HCT116 (cell line): ENCODE data around the gene PLSCR4. TPM values are rescaled to one million over a fixed set of nuclear protein-coding genes. Genes with fewer than 3 reads are reported as not detected.

Experiments used
- ATAC-seq: fragments of 200-7000 bp; cut with Tn5 transposase; 2 replicates; pipeline ENCODE4 v1.9.1; 2020; ENCODE audit warnings: mild to moderate bottlenecking, moderate library complexity
- BruUV-seq: library from RNA; stranded (reverse); fragments of 400-500 nt; replicated peaks from 2 replicates; lab custom pipeline; 2021; lab: Mats Ljungman, UMichigan
- CTCF ChIA-PET: fragments of 300-600 bp; sonication (Branson Sonifier 250); formaldehyde crosslinking; loops from one replicate; lab custom pipeline; 2021; ENCODE audit warnings: antibody characterized with exemption; lab: Charles Lee
- POLR2A ChIA-PET: fragments of 300-600, 350-600 bp; sonication (Branson Sonifier 250); formaldehyde crosslinking; loops from one replicate; lab custom pipeline; 2021; ENCODE audit warnings: antibody characterized with exemption; lab: Charles Lee
- RAD21 ChIA-PET, 2 experiments: fragments of 300-600 bp; sonication (Branson Sonifier 250); formaldehyde crosslinking; loops; one replicate each; lab custom pipeline; 2023; ENCODE audit warnings: low total read pairs in 2 of 2; ENCODE audit not compliant: uncharacterized antibody in 2 of 2, unreplicated experiment in 2 of 2, low non-redundant PET in 1 of 2; lab: Charles Lee
- DNase-seq: peaks from one replicate; pipeline ENCODE4 v3.0.0-alpha.2; 2010; ENCODE audit warnings: low read depth, low spot score
- H2AFZ ChIP-seq: fragments of 200-600 bp; shearing (Covaris generic), sonication (generic); 2 replicates; pipeline ENCODE4 v1.6.1; 2017; ENCODE audit warnings: low read depth, mixed run types, mixed read lengths, antibody characterized with exemption, low read length; ENCODE audit not compliant: poor library complexity, severe bottlenecking
- H3K27ac ChIP-seq: 2 replicates; pipeline ENCODE4 v1.5.1; 2012; ENCODE audit warnings: low read depth, low read length
- H3K27me3 ChIP-seq: fragments of 200-600 bp; sonication (generic); 2 replicates; pipeline ENCODE4 v1.6.1; 2016; ENCODE audit warnings: mixed run types, low read length, mixed read lengths; ENCODE audit not compliant: insufficient read depth
- H3K36me3 ChIP-seq, 2 experiments: fragments of 200-500 bp in 1 of 2; fragments of 200-600 bp in 1 of 2; sonication (Bioruptor generic) in 1 of 2; sonication (generic) in 1 of 2; 2 replicates each; pipeline versions ENCODE4 v1.5.1 to v1.6.1; 2014 to 2016; ENCODE audit warnings: low read length in 2 of 2, inconsistent platforms in 1 of 2, mixed read lengths in 1 of 2, mixed run types in 1 of 2; ENCODE audit not compliant: insufficient read depth in 2 of 2, control insufficient read depth in 1 of 2
- H3K4me1 ChIP-seq, 2 experiments: fragments of 200-600 bp in 1 of 2; sonication (generic) in 1 of 2; 2 replicates each; pipeline versions ENCODE4 v1.5.1 to v1.6.1; 2012 to 2017; ENCODE audit warnings: low read length in 2 of 2, inconsistent platforms in 1 of 2, mild to moderate bottlenecking in 1 of 2, mixed read lengths in 1 of 2, mixed run types in 1 of 2, moderate library complexity in 1 of 2; ENCODE audit not compliant: insufficient read depth in 2 of 2, control insufficient read depth in 1 of 2
- H3K4me2 ChIP-seq: fragments of 200-600 bp; sonication (generic); 2 replicates; pipeline ENCODE4 v1.6.1; 2017; ENCODE audit warnings: mixed run types, low read length, mixed read lengths
- H3K4me3 ChIP-seq, 2 experiments: fragments of 200-600 bp in 1 of 2; sonication (generic) in 1 of 2; replicated peaks in 1 of 2; 2 replicates each; pipeline ENCODE4 v1.5.1; 2011 to 2016; ENCODE audit warnings: low read length in 2 of 2, control low read depth in 1 of 2, low read depth in 1 of 2, mild to moderate bottlenecking in 1 of 2, mixed read lengths in 1 of 2, mixed run types in 1 of 2
- H3K79me2 ChIP-seq: fragments of 200-600 bp; sonication (generic); 2 replicates; pipeline ENCODE4 v1.6.1; 2017; ENCODE audit warnings: mild to moderate bottlenecking, mixed run types, low read length, moderate library complexity, mixed read lengths; ENCODE audit not compliant: insufficient read depth
- H3K9ac ChIP-seq: fragments of 200-600 bp; sonication (generic); 2 replicates; pipeline ENCODE4 v1.6.1; 2016; ENCODE audit warnings: low read length, mixed read lengths
- H3K9me2 ChIP-seq: fragments of 200-600 bp; sonication (generic), shearing (Covaris generic); 2 replicates; pipeline ENCODE4 v1.6.1; 2017; ENCODE audit warnings: mixed run types, mild to moderate bottlenecking, moderate library complexity; ENCODE audit not compliant: insufficient read depth
- H3K9me3 ChIP-seq, 2 experiments: fragments of 200-500 bp in 1 of 2; fragments of 200-600 bp in 1 of 2; sonication (Bioruptor generic) in 1 of 2; sonication (generic) in 1 of 2; 2 replicates each; pipeline ENCODE4 v1.6.1; 2014 to 2017; ENCODE audit warnings: low read length in 2 of 2, mixed read lengths in 2 of 2, inconsistent platforms in 1 of 2, low read depth in 1 of 2, mild to moderate bottlenecking in 1 of 2, mixed run types in 1 of 2, moderate library complexity in 1 of 2; ENCODE audit not compliant: control insufficient read depth in 1 of 2, insufficient read depth in 1 of 2
- H4K20me1 ChIP-seq: fragments of 200-600 bp; sonication (generic), shearing (Covaris generic); 2 replicates; pipeline ENCODE4 v1.6.1; 2017; ENCODE audit warnings: mixed run types, mild to moderate bottlenecking, moderate library complexity; ENCODE audit not compliant: insufficient read depth
- CTCF ChIP-seq, 3 experiments: fragments of 200-600 bp in 1 of 3; sonication (generic) in 1 of 3; IDR thresholded peaks in 2 of 3; conservative IDR thresholded peaks in 1 of 3; 2 replicates each; pipeline ENCODE4 v1.5.1; 2012 to 2017; ENCODE audit warnings: low read depth in 2 of 3, low read length in 2 of 3, antibody characterized with exemption in 1 of 3, borderline replicate concordance in 1 of 3, control low read depth in 1 of 3, mild to moderate bottlenecking in 1 of 3, mixed read lengths in 1 of 3, mixed run types in 1 of 3, moderate library complexity in 1 of 3; ENCODE audit not compliant: insufficient read depth in 1 of 3
- ELF1 ChIP-seq: IDR thresholded peaks from 2 replicates; pipeline ENCODE4 v1.6.1; 2012; ENCODE audit warnings: low read depth, borderline replicate concordance
- EZH2phosphoT487 ChIP-seq: fragments of 200-600 bp; IDR thresholded peaks from 2 replicates; pipeline ENCODE4 v1.6.1; 2018; ENCODE audit warnings: antibody characterized with exemption, borderline replicate concordance
- POLR2AphosphoS5 ChIP-seq: IDR thresholded peaks from 2 replicates; pipeline ENCODE4 v1.6.1; 2011; ENCODE audit warnings: mild to moderate bottlenecking, low read depth, low read length, moderate library complexity
- SIN3A ChIP-seq: IDR thresholded peaks from 2 replicates; pipeline ENCODE4 v1.6.1; 2012; ENCODE audit warnings: low read depth
- SRF ChIP-seq: IDR thresholded peaks from 2 replicates; pipeline ENCODE4 v1.6.1; 2012; ENCODE audit warnings: low read depth
- TCF7L2 ChIP-seq: IDR thresholded peaks from 2 replicates; pipeline ENCODE4 v1.7.0; 2011; ENCODE audit warnings: borderline replicate concordance, inconsistent platforms; ENCODE audit not compliant: insufficient read depth, insufficient read length; ENCODE audit errors: extremely low read depth
- YY1 ChIP-seq: IDR thresholded peaks from 2 replicates; pipeline ENCODE4 v1.6.1; 2011; ENCODE audit warnings: low read length, low read depth, moderate library complexity, mild to moderate bottlenecking; ENCODE audit not compliant: insufficient replicate concordance; ENCODE audit errors: extremely low read depth
- intact Hi-C: fragments of 100-400 bp; cut with micrococcal nuclease; formaldehyde crosslinking; loops from 2 replicates; pipeline ENCODE4 v1.10.0; 2022
- total RNA-seq: library from RNA; stranded (reverse); gene quantifications from one replicate; pipeline ENCODE4 v1.2.1, GENCODE V29; 2021; ENCODE audit not compliant: unreplicated experiment
- TF ChIP-seq, protein P1 (sequence below): IDR thresholded peaks from 2 replicates; pipeline ENCODE4 v1.6.1; 2011; ENCODE audit warnings: mild to moderate bottlenecking, low read length, moderate library complexity; ENCODE audit not compliant: insufficient replicate concordance; ENCODE audit errors: extremely low read depth
- TF ChIP-seq, protein P2 (sequence below): IDR thresholded peaks from 2 replicates; pipeline ENCODE4 v1.6.1; 2012; ENCODE audit warnings: low read depth
- TF ChIP-seq, protein P3 (sequence below): IDR thresholded peaks from 2 replicates; pipeline ENCODE4 v1.6.1; 2012
- TF ChIP-seq, protein P4 (sequence below): IDR thresholded peaks from 2 replicates; pipeline ENCODE4 v1.6.1; 2012

Gene PLSCR4
- total RNA-seq, 1 experiment from 2014 or later, result 4.1 TPM

- Histone ChIP-seq H4K20me1 (no peaks in the 10 kb centered on the region), H2AFZ (no peak overlapping the region), H3K27ac (no peak overlapping the region), H3K9me2 (no peaks in the 10 kb centered on the region), H3K4me2 (no peak overlapping the region), H3K36me3 (no peaks in the 10 kb centered on the region), H3K4me1 (no peaks in the 10 kb centered on the region), H3K27me3 (no peaks in the 10 kb centered on the region), H3K9ac (no peak overlapping the region), H3K9me3 (no peaks in the 10 kb centered on the region), H3K4me3 (no peak overlapping the region), H3K79me2 (no peaks in the 10 kb centered on the region; the same call in 1 of the 2 replicates)
- intact Hi-C loops, result no loop called here
- DNase-seq, result no peak
- ChIA-PET CTCF (no interaction called here), POLR2A (no interaction called here), RAD21 (no interaction called here)
- no TSS peak for BruUV-seq
- ATAC-seq, result no peak
- TF ChIP-seq, protein P1, sequence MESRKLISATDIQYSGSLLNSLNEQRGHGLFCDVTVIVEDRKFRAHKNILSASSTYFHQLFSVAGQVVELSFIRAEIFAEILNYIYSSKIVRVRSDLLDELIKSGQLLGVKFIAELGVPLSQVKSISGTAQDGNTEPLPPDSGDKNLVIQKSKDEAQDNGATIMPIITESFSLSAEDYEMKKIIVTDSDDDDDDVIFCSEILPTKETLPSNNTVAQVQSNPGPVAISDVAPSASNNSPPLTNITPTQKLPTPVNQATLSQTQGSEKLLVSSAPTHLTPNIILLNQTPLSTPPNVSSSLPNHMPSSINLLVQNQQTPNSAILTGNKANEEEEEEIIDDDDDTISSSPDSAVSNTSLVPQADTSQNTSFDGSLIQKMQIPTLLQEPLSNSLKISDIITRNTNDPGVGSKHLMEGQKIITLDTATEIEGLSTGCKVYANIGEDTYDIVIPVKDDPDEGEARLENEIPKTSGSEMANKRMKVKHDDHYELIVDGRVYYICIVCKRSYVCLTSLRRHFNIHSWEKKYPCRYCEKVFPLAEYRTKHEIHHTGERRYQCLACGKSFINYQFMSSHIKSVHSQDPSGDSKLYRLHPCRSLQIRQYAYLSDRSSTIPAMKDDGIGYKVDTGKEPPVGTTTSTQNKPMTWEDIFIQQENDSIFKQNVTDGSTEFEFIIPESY, result no peak
- TF ChIP-seq, protein P2, sequence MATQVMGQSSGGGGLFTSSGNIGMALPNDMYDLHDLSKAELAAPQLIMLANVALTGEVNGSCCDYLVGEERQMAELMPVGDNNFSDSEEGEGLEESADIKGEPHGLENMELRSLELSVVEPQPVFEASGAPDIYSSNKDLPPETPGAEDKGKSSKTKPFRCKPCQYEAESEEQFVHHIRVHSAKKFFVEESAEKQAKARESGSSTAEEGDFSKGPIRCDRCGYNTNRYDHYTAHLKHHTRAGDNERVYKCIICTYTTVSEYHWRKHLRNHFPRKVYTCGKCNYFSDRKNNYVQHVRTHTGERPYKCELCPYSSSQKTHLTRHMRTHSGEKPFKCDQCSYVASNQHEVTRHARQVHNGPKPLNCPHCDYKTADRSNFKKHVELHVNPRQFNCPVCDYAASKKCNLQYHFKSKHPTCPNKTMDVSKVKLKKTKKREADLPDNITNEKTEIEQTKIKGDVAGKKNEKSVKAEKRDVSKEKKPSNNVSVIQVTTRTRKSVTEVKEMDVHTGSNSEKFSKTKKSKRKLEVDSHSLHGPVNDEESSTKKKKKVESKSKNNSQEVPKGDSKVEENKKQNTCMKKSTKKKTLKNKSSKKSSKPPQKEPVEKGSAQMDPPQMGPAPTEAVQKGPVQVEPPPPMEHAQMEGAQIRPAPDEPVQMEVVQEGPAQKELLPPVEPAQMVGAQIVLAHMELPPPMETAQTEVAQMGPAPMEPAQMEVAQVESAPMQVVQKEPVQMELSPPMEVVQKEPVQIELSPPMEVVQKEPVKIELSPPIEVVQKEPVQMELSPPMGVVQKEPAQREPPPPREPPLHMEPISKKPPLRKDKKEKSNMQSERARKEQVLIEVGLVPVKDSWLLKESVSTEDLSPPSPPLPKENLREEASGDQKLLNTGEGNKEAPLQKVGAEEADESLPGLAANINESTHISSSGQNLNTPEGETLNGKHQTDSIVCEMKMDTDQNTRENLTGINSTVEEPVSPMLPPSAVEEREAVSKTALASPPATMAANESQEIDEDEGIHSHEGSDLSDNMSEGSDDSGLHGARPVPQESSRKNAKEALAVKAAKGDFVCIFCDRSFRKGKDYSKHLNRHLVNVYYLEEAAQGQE, result no peak
- TF ChIP-seq SIN3A, result no peak
- TF ChIP-seq, protein P3, sequence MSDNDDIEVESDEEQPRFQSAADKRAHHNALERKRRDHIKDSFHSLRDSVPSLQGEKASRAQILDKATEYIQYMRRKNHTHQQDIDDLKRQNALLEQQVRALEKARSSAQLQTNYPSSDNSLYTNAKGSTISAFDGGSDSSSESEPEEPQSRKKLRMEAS, result no peak
- TF ChIP-seq CTCF (IDR thresholded peaks at IDR 0.05 in 2 of 3, conservative IDR thresholded peaks at IDR 0.05 in 1 of 3; ENCODE audit: borderline replicate concordance in 1 of 3, insufficient read depth in 1 of 3, low read depth in 2 of 3, low read length in 2 of 3), result no peak
- TF ChIP-seq, protein P4, sequence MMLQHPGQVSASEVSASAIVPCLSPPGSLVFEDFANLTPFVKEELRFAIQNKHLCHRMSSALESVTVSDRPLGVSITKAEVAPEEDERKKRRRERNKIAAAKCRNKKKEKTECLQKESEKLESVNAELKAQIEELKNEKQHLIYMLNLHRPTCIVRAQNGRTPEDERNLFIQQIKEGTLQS, result no peak
- no peak for TF ChIP-seq POLR2AphosphoS5
- no peak for TF ChIP-seq TCF7L2
- no peak for TF ChIP-seq YY1
- TF ChIP-seq SRF, result no peak
- TF ChIP-seq EZH2phosphoT487, result no peak
- TF ChIP-seq ELF1, result no peak
Measured at GRCh38 chr3:146142757-146143156, 108.1 kb downstream of the PLSCR4 start.
